IMR-90 (cell line): ENCODE data around the gene FAM83F.

Experiments
- BHLHE40 ChIP-seq: fragments of 150-350 bp; IDR thresholded peaks from 2 replicates; pipeline ENCODE4 v1.6.1; 2016; ENCODE audit warnings: mild to moderate bottlenecking, low read depth, low read length
- CEBPB ChIP-seq: IDR thresholded peaks from 2 replicates; pipeline ENCODE4 v1.6.1; 2012; ENCODE audit warnings: low read depth, low read length, improper control_type of control experiment
- FOS ChIP-seq: fragments of 150-350 bp; IDR thresholded peaks from 2 replicates; pipeline ENCODE4 v1.6.1; 2016; ENCODE audit warnings: low read depth, low read length
- MAFK ChIP-seq: IDR thresholded peaks from 2 replicates; pipeline ENCODE4 v1.6.1; 2012; ENCODE audit warnings: low read depth, low read length, improper control_type of control experiment
- NFE2L2 ChIP-seq: fragments of 150-350 bp; IDR thresholded peaks from 2 replicates; pipeline ENCODE4 v1.6.1; 2016; ENCODE audit warnings: low read depth, mild to moderate bottlenecking, low read length
- POLR2A ChIP-seq: IDR thresholded peaks from 2 replicates; pipeline ENCODE4 v1.6.1; 2012; ENCODE audit warnings: mild to moderate bottlenecking, low read depth, low read length
- RAD21 ChIP-seq: IDR thresholded peaks from 2 replicates; pipeline ENCODE4 v1.6.1; 2012; ENCODE audit warnings: low read length, improper control_type of control experiment
- RCOR1 ChIP-seq: IDR thresholded peaks from 2 replicates; pipeline ENCODE4 v1.6.1; 2012; ENCODE audit warnings: mild to moderate bottlenecking, low read length, improper control_type of control experiment; ENCODE audit not compliant: insufficient replicate concordance
- RFX5 ChIP-seq: IDR thresholded peaks from 2 replicates; pipeline ENCODE4 v1.8.0; 2012; ENCODE audit warnings: low read depth, mild to moderate bottlenecking, low read length, moderate library complexity
- SMC3 ChIP-seq: fragments of 150-350 bp; IDR thresholded peaks from 2 replicates; pipeline ENCODE4 v1.6.1; 2016; ENCODE audit warnings: low read depth, mild to moderate bottlenecking, antibody characterized with exemption, low read length, moderate library complexity
- TF ChIP-seq, protein P1 (sequence below): conservative IDR thresholded peaks from 2 replicates; pipeline ENCODE4 v1.5.1; 2012; ENCODE audit warnings: mild to moderate bottlenecking, low read depth, low read length, improper control_type of control experiment
- TF ChIP-seq, protein P2 (sequence below): fragments of 150-350 bp; IDR thresholded peaks from 2 replicates; pipeline ENCODE4 v1.6.1; 2016; ENCODE audit warnings: low read depth, mild to moderate bottlenecking, low read length, moderate library complexity, borderline replicate concordance
- TF ChIP-seq, protein P3 (sequence below): fragments of 150-350 bp; IDR thresholded peaks from 2 replicates; pipeline ENCODE4 v1.6.1; 2017; ENCODE audit warnings: mild to moderate bottlenecking, antibody characterized with exemption, low read length, low read depth

DNA sequence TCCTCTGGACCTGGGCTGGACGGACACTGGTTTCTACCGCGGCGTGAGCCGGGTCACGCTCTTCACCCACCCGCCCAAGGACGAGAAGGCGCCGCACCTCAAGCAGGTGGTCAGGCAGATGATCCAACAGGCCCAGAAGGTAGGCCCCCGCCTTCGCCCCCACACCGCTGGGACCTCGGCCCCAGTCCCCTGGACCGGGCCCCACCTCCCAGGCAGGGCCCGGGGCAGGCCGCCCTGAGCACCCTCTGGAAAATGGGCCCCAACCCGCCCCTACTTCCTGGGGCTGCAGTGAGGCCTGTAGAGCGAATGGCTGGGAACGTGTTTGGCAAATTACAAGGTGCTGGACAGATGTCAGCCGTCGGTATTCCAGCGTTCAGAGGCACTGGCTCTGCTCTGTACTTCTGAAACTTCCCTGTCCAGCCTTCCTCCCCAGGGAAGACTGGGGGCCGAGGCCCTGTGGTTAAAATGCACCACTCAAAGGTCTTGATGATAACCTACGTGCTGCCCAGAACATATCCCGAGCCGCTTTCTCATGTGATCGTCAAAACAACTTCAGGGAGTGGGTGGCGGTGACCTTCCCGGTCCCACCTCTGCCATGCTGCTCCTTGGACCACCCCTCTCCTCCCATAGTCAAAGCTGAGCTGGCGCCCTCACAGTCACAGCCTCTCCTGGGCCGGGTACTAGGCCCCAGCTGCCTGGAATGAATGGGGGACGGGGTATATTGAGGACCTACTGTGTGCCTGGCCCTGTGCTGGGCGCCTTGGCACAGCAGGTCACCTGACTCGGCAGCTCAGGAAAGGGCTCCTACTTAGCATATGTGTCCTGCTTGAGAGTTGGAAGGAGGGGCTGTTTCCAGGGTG, 869 bp downstream of the FAM83F start:
- TF ChIP-seq POLR2A (no peak), RCOR1 (no peak), CEBPB (no peak), NFE2L2 (no peak), RFX5 (no peak), FOS (no peak), RAD21 (no peak), MAFK (no peak), BHLHE40 (no peak), SMC3 (no peak)
- TF ChIP-seq, protein P1, sequence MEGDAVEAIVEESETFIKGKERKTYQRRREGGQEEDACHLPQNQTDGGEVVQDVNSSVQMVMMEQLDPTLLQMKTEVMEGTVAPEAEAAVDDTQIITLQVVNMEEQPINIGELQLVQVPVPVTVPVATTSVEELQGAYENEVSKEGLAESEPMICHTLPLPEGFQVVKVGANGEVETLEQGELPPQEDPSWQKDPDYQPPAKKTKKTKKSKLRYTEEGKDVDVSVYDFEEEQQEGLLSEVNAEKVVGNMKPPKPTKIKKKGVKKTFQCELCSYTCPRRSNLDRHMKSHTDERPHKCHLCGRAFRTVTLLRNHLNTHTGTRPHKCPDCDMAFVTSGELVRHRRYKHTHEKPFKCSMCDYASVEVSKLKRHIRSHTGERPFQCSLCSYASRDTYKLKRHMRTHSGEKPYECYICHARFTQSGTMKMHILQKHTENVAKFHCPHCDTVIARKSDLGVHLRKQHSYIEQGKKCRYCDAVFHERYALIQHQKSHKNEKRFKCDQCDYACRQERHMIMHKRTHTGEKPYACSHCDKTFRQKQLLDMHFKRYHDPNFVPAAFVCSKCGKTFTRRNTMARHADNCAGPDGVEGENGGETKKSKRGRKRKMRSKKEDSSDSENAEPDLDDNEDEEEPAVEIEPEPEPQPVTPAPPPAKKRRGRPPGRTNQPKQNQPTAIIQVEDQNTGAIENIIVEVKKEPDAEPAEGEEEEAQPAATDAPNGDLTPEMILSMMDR = no peak
- TF ChIP-seq, protein P2, sequence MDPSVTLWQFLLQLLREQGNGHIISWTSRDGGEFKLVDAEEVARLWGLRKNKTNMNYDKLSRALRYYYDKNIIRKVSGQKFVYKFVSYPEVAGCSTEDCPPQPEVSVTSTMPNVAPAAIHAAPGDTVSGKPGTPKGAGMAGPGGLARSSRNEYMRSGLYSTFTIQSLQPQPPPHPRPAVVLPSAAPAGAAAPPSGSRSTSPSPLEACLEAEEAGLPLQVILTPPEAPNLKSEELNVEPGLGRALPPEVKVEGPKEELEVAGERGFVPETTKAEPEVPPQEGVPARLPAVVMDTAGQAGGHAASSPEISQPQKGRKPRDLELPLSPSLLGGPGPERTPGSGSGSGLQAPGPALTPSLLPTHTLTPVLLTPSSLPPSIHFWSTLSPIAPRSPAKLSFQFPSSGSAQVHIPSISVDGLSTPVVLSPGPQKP = no peak
- TF ChIP-seq, protein P3, sequence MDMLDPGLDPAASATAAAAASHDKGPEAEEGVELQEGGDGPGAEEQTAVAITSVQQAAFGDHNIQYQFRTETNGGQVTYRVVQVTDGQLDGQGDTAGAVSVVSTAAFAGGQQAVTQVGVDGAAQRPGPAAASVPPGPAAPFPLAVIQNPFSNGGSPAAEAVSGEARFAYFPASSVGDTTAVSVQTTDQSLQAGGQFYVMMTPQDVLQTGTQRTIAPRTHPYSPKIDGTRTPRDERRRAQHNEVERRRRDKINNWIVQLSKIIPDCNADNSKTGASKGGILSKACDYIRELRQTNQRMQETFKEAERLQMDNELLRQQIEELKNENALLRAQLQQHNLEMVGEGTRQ = no peak
